HG02798 (cell line): ENCODE data around the gene PLXNA2.

Experiments
- ATAC-seq: cut with Tn5 transposase; IDR thresholded peaks from one replicate; pipeline ENCODE4 v1.9.1; 2021; ENCODE audit warnings: mild to moderate bottlenecking; ENCODE audit not compliant: unreplicated experiment, poor library complexity

The PLXNA2 gene

DNA sequence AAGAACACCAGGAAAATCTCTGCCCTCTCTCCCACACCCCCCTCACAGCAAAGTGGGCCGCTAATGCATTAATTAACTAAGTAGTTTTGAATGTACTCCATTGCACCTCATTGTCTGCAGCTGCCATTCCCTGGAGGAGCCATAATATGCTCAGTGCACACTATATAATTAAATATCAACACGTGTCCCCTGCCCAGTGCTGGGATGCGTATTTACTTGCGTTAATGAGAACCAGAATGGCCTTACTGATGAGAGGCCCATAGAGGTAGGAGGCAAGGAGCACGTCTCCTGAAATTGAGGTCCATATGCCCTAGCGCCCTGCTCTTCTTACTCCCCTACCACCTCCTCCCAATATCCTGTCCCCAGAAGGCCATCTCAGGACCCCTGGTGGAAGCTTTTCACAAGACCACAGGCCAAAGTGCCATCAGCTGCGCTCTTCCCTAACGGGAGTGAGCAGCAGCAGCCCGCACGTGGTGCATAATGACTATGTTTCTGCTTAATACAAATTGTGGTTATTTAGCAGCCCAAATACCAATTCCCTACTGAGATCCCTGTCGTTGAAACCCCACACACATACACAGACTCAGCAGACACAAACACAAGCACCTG lies 76.8 kb downstream of the PLXNA2 start:
- no peak for ATAC-seq

GRCh38 chr1:208166340-208167138 lies 77.6 kb downstream of the PLXNA2 start:
- no peak for ATAC-seq

GRCh38 chr1:208165659-208166058 lies 78.5 kb downstream of the PLXNA2 start:
- ATAC-seq, result no peak

GRCh38 chr1:208164609-208165008 lies 79.6 kb downstream of the PLXNA2 start:
- ATAC-seq, result no peak

GRCh38 chr1:208163539-208163938 lies 80.6 kb downstream of the PLXNA2 start:
- no peak for ATAC-seq

- ATAC-seq, result no peak
Observed at GRCh38 chr1:208162903-208163302, 81.3 kb downstream of the PLXNA2 start.

DNA sequence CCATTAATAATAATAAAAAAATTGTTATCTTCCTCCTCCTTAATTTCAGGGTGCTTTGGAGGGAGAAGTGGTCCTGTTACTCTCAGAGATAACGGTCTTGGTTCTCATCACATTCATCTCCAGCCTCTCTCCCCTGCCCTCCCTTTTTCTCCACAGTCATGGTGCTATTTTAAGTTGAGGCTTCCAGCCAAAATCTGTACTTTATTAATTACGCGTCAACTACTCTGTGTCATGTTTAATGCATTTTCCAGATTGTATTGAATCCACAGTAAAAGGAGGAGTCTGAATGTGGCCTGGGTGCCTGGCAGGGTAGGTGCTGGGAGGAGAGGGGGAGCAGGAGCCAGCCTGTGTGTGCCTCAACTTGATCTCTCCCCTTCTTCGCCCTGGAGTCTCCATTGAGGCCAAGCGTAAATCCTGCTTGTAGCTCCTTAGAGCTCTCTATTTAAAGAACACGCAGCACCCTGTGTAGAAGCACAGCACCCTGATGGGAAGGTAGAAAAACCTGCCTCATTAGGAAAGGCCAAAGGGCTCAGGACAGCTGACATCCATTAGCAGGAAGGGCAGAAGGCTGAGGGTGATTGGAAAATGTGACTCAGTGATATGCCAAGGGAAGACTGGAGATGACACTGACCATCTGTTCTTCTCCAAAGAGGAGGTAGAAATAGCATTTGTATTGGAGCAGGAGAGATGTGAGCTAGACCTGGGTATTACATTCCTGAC lies 82.4 kb downstream of the PLXNA2 start:
- ATAC-seq, result no peak

DNA sequence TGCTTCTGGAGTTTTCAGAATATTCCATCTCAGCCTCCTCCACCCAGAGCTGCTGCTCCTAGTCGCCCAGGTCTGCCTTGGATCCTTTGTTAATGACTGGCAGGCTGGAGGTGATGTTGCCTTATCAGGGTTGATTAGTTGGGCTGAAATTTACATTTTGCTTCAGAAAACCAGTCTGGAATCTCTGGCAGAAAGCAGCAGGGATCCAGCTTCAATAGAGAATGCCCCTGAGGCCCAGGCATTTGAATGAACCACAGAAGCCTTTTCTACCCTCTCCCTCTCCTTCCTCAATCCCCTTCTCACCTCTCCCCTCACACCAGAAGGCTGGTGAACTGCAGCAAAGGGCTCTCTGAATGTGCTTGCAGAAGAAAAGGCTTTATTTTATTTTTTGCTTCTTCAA lies 83.2 kb downstream of the PLXNA2 start:
- ATAC-seq, result no peak

GRCh38 chr1:208160259-208160819 lies 83.8 kb downstream of the PLXNA2 start:
- no peak for ATAC-seq

- ATAC-seq, result no peak
Observed at GRCh38 chr1:208159555-208160258, 84.5 kb downstream of the PLXNA2 start.

- ATAC-seq, result no peak
Observed at GRCh38 chr1:208158640-208159554, 85.3 kb downstream of the PLXNA2 start.

DNA sequence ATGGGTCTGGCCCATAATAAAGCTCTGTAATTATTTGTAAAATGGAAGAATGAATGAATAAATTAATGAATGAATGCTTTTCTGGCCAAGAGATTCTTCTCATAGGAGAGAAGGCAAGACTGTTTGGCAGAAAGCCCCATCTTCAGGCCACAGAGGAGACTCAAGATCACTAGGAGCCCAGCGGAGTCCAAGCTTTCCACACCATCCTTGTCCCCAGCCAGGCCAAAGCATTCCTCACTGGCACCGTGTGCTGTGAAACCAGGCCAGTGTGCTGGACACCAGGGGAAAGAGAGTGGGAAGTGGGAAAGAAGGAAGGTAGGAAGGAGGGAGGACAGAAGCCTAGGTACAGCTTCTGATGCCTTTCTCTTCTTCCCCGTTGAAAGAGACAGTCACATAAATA lies 86.4 kb downstream of the PLXNA2 start:
- no peak for ATAC-seq

GRCh38 chr1:208156741-208157140 lies 87.4 kb downstream of the PLXNA2 start:
- no peak for ATAC-seq

- no peak for ATAC-seq
Observed at GRCh38 chr1:208156310-208156709, 87.9 kb downstream of the PLXNA2 start.

- no peak for ATAC-seq
Observed at GRCh38 chr1:208154679-208155642, 89.2 kb downstream of the PLXNA2 start.

- no peak for ATAC-seq
Observed at GRCh38 chr1:208154040-208154439, 90.1 kb downstream of the PLXNA2 start.

DNA sequence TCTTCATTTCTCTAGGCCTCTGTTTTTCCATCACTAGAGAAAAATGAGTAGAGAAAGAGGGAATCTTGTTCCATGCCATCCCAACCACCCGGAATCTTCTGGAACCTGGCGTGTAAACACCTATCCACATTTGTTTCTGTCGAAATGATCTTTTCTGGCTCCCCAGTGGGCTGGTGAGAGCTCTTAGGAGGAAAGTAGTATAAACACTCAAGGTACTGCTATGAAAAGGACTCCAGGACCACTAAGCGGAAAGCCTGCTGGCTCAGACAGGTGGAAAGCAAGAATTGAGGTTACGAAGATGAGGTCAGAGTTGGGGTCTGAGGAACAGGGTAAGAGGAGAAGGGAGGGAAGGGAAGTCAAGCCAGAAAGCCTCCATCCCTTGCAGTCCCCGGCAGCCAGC lies 90.8 kb downstream of the PLXNA2 start:
- ATAC-seq, result no peak
